Endothelial cell (in vitro differentiated cells): ENCODE measurements around the gene KCNK7. TPM values are rescaled to one million over a fixed set of nuclear protein-coding genes. Genes with fewer than 3 reads are reported as not detected.
A peak's percentile ranks its signal among the peaks of the same experiment; 100 is the strongest.

Experiments
- DNase-seq: peaks from one replicate; pipeline ENCODE4 v3.0.0; 2021; ENCODE audit warnings: low spot score
- H3K27ac Mint-ChIP-seq: one replicate; pipeline ENCODE4 v1.8.0; 2021; ENCODE audit warnings: mixed read lengths, inconsistent platforms; ENCODE audit not compliant: unreplicated experiment
- H3K27me3 Mint-ChIP-seq: one replicate; pipeline ENCODE4 v1.8.0; 2021; ENCODE audit warnings: mild to moderate bottlenecking, moderate library complexity, mixed read lengths, inconsistent platforms; ENCODE audit not compliant: unreplicated experiment
- H3K36me3 Mint-ChIP-seq: one replicate; pipeline ENCODE4 v1.8.0; 2021; ENCODE audit warnings: mild to moderate bottlenecking, low read depth, mixed read lengths, inconsistent platforms; ENCODE audit not compliant: unreplicated experiment
- H3K4me1 Mint-ChIP-seq: one replicate; pipeline ENCODE4 v1.8.0; 2021; ENCODE audit warnings: mild to moderate bottlenecking, mixed read lengths, inconsistent platforms; ENCODE audit not compliant: unreplicated experiment
- H3K4me3 Mint-ChIP-seq: one replicate; pipeline ENCODE4 v1.8.0; 2021; ENCODE audit warnings: mild to moderate bottlenecking, mixed read lengths, inconsistent platforms; ENCODE audit not compliant: unreplicated experiment
- H3K9me3 Mint-ChIP-seq: one replicate; pipeline ENCODE4 v1.8.0; 2021; ENCODE audit warnings: mixed read lengths, inconsistent platforms; ENCODE audit not compliant: unreplicated experiment
- total RNA-seq: library from RNA; stranded (reverse); fragmentation: NEBNext Ultra II Directional; extraction: Animal tissue kit (Norgen Biotek cat#: 25700); gene quantifications from one replicate; pipeline ENCODE4 v1.2.1, GENCODE V29; 2021; ENCODE audit not compliant: unreplicated experiment
- TF ChIP-seq, protein P1 (sequence below): fragments of 200-600 bp; sonication (generic); IDR thresholded peaks from one replicate; pipeline ENCODE4 v1.5.0; 2021; ENCODE audit warnings: antibody characterized with exemption; ENCODE audit not compliant: unreplicated experiment

Gene KCNK7
- total RNA-seq, 1 donor from 2014 or later = 2.0 TPM

DNA sequence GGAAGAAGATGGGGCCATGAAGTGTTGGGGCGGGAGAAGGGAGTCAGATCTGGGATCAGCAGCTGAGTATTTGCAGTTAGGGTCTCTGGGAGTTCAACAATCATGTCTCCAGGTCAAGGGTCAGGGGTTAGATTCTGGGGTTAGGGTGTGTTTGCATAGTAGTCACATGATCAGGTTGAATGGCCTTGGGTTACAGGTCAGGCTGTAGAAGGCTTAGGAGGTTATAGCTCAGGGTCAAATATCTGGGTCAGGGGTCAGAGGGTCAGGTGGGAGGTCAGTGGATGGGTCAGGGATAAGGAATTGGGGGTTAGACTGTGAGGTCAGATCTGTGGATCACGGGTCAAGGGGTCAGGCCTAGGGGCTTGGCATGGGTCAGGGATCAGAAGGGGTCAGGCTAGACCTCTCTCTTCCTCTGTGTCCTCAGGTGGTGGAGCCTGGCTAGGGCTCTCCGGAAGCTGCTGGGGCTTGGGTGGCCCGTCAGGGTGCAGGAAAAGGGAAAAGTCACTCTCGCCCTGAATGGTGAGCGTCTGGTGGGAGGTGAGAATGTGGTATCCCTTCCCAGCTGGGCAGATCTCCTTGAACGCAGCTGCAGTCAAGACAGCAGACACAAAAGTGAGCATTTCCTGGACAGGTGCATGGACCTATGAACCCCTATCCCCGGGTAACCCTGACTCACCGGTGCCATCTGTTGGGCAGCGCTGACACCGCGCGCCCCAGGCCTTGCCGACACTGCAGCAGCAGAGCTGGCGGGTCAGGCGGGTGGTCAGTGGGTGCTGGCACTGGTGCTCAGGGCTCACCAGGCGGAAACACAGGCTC, 43.8 kb downstream of the KCNK7 start:
- H3K36me3 Mint-ChIP-seq = peaks cover 4% of the 10 kb centered on the region
- peaks cover 28% of the 10 kb centered on the region for H3K4me1 Mint-ChIP-seq
- TF ChIP-seq, protein P1, sequence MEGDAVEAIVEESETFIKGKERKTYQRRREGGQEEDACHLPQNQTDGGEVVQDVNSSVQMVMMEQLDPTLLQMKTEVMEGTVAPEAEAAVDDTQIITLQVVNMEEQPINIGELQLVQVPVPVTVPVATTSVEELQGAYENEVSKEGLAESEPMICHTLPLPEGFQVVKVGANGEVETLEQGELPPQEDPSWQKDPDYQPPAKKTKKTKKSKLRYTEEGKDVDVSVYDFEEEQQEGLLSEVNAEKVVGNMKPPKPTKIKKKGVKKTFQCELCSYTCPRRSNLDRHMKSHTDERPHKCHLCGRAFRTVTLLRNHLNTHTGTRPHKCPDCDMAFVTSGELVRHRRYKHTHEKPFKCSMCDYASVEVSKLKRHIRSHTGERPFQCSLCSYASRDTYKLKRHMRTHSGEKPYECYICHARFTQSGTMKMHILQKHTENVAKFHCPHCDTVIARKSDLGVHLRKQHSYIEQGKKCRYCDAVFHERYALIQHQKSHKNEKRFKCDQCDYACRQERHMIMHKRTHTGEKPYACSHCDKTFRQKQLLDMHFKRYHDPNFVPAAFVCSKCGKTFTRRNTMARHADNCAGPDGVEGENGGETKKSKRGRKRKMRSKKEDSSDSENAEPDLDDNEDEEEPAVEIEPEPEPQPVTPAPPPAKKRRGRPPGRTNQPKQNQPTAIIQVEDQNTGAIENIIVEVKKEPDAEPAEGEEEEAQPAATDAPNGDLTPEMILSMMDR = peak; percentile 31
- DNase-seq = peak; percentile 71
- H3K27ac Mint-ChIP-seq = peak overlapping the region; percentile 52
- peak overlapping the region; percentile 54 for H3K4me3 Mint-ChIP-seq
- peaks cover 35% of the 10 kb centered on the region for H3K27me3 Mint-ChIP-seq
- H3K9me3 Mint-ChIP-seq = no peaks in the 10 kb centered on the region

DNA sequence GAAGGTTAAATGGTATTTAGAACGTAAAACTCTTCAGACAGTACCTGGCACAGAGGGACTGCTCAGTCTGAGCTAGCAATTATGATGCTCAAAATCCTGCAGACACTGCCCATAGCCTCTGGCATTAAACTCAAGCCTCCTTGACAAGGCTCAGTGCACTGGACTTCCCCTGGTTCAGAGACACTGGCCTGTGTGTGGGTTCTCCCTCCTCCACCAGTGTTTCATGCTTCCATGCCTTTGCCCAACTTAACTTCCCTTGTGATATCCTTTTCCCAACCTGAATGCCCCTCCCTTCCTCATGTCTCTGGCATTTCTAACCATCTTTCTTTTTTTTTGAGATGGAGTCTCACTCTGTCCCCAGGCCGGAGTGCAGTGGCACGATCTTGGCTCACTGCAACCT, 46.5 kb downstream of the KCNK7 start:
- Mint-ChIP-seq H3K27me3 (peaks cover 29% of the 10 kb centered on the region), H3K36me3 (peaks cover 5% of the 10 kb centered on the region), H3K4me3 (no peak overlapping the region), H3K27ac (no peak overlapping the region), H3K9me3 (no peaks in the 10 kb centered on the region), H3K4me1 (peaks cover 29% of the 10 kb centered on the region)
- TF ChIP-seq, protein P1 = no peak
- no peak for DNase-seq

DNA sequence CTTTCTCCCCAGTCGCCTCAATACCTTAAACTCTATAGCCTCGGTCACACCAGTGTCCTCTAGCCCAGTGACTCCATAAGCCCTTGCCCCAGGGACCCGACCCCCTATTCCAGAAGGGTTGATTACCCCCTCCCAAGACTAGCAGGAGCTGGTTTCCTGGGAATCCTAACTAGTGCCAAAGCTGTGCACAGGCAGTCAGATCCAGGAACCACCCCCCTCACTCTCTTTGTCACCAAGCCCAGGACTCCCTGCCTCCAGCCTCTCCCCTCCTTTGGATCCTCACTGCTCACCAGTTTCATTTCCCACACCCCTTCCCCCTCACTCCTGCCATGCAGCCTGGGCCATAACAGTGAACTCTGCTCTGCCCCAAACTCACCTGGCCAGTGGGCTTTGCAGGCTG, 47.2 kb downstream of the KCNK7 start:
- Mint-ChIP-seq H3K4me1 (peaks cover 29% of the 10 kb centered on the region), H3K4me3 (no peak overlapping the region), H3K9me3 (no peaks in the 10 kb centered on the region), H3K27ac (no peak overlapping the region), H3K27me3 (peaks cover 32% of the 10 kb centered on the region), H3K36me3 (peaks cover 5% of the 10 kb centered on the region)
- DNase-seq = no peak
- TF ChIP-seq, protein P1 = no peak

DNA sequence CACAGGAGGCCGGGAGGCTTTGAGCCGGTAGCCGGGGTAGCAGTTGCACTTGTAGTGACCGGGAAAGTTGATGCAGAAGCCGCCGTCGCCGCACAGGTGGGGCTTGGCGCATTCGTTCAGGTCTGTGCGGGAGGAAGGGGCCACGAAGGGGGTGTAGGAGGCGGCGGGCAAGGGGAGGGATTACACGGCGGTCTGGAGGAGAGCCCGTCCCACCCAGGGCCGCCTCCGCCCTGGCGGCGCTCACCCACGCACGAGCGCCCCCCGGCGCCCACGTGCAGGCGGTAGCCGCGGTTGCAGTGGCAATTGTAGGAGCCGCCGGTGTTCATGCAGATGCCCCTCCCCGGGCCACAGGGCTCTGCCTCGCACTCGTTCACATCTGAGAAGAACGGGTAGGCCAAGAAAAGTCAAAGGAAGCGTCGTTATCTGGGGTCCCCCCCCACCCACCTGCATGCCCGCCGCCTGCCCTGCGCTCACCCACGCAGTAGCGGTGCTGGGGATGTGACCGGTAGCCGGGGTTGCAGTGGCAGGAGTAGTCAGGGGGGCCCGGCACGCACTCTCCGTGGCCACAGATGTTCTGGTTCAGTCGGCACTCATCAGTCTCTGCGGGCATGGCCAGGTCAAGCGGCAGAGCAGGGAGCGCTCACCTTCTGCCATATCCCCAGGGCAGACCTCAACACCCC, 48.0 kb downstream of the KCNK7 start:
- no peak overlapping the region for H3K27ac Mint-ChIP-seq
- H3K36me3 Mint-ChIP-seq = peaks cover 5% of the 10 kb centered on the region
- TF ChIP-seq, protein P1 = no peak
- H3K9me3 Mint-ChIP-seq = no peaks in the 10 kb centered on the region
- H3K4me3 Mint-ChIP-seq = no peak overlapping the region
- no peak for DNase-seq
- peaks cover 29% of the 10 kb centered on the region for H3K4me1 Mint-ChIP-seq
- peaks cover 36% of the 10 kb centered on the region for H3K27me3 Mint-ChIP-seq
